ENCODE results near the gene URB1. TPM values are rescaled to one million over a fixed set of nuclear protein-coding genes. Genes with fewer than 3 reads are reported as not detected.

URB1 gene
- total and polyA plus RNA-seq, 2 experiments from 2014 or later: 7.7 to 44.1 TPM

DNA sequence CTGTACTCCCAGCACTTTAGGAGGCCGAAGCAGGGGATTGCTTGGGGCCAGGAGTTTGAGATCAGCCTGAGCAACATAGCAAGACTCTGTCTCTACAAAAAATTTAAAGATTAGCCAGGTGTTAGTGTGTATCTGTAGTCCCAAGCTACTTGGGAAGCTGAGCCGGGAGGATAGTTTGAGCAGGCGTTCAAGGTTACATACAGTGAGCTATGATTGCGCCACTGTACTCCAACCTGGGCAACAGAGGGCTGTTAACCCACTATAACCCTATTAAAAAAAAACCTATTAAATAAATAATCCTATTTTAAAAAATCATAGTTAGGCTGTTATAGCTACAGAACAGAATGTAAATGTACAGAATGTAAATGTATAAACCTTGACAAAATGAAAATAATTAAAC lies 116.1 kb downstream of the URB1 start:
- no peak overlapping the region for H3K27ac ChIP-seq (ENCODE audit: low read depth)
- H3K27me3 ChIP-seq (ENCODE audit: insufficient read depth): no peaks in the 10 kb centered on the region
- H3K79me2 ChIP-seq (replicated peaks; ENCODE audit: insufficient read depth): peaks cover 40% of the 10 kb centered on the region
- Mint-ChIP-seq H3K27ac (no peak overlapping the region), H3K4me3 (no peak overlapping the region), H3K36me3 (ENCODE audit: low read depth) (peaks cover 30% of the 10 kb centered on the region), H3K9me3 (no peaks in the 10 kb centered on the region), H3K4me1 (peaks cover 4% of the 10 kb centered on the region; the same call in 2 of the 3 replicates), H3K27me3 (ENCODE audit: insufficient read depth, low read depth, poor library complexity) (peaks cover 16% of the 10 kb centered on the region)
- no peak overlapping the region for H2AFZ ChIP-seq
- H3K4me1 ChIP-seq (ENCODE audit: insufficient read depth): peaks cover 12% of the 10 kb centered on the region
- H3K4me3 ChIP-seq: no peak overlapping the region
- peaks cover 14% of the 10 kb centered on the region for H4K20me1 ChIP-seq (replicated peaks; ENCODE audit: insufficient read depth)
- no peaks in the 10 kb centered on the region for H3K9me2 ChIP-seq (ENCODE audit: insufficient read depth)
- peaks cover 14% of the 10 kb centered on the region; the same call in 1 of the 2 replicates for H3K36me3 ChIP-seq (ENCODE audit: insufficient read depth)
- no peak overlapping the region for H3K4me2 ChIP-seq
- no peak for ATAC-seq
- TF ChIP-seq, protein P1, sequence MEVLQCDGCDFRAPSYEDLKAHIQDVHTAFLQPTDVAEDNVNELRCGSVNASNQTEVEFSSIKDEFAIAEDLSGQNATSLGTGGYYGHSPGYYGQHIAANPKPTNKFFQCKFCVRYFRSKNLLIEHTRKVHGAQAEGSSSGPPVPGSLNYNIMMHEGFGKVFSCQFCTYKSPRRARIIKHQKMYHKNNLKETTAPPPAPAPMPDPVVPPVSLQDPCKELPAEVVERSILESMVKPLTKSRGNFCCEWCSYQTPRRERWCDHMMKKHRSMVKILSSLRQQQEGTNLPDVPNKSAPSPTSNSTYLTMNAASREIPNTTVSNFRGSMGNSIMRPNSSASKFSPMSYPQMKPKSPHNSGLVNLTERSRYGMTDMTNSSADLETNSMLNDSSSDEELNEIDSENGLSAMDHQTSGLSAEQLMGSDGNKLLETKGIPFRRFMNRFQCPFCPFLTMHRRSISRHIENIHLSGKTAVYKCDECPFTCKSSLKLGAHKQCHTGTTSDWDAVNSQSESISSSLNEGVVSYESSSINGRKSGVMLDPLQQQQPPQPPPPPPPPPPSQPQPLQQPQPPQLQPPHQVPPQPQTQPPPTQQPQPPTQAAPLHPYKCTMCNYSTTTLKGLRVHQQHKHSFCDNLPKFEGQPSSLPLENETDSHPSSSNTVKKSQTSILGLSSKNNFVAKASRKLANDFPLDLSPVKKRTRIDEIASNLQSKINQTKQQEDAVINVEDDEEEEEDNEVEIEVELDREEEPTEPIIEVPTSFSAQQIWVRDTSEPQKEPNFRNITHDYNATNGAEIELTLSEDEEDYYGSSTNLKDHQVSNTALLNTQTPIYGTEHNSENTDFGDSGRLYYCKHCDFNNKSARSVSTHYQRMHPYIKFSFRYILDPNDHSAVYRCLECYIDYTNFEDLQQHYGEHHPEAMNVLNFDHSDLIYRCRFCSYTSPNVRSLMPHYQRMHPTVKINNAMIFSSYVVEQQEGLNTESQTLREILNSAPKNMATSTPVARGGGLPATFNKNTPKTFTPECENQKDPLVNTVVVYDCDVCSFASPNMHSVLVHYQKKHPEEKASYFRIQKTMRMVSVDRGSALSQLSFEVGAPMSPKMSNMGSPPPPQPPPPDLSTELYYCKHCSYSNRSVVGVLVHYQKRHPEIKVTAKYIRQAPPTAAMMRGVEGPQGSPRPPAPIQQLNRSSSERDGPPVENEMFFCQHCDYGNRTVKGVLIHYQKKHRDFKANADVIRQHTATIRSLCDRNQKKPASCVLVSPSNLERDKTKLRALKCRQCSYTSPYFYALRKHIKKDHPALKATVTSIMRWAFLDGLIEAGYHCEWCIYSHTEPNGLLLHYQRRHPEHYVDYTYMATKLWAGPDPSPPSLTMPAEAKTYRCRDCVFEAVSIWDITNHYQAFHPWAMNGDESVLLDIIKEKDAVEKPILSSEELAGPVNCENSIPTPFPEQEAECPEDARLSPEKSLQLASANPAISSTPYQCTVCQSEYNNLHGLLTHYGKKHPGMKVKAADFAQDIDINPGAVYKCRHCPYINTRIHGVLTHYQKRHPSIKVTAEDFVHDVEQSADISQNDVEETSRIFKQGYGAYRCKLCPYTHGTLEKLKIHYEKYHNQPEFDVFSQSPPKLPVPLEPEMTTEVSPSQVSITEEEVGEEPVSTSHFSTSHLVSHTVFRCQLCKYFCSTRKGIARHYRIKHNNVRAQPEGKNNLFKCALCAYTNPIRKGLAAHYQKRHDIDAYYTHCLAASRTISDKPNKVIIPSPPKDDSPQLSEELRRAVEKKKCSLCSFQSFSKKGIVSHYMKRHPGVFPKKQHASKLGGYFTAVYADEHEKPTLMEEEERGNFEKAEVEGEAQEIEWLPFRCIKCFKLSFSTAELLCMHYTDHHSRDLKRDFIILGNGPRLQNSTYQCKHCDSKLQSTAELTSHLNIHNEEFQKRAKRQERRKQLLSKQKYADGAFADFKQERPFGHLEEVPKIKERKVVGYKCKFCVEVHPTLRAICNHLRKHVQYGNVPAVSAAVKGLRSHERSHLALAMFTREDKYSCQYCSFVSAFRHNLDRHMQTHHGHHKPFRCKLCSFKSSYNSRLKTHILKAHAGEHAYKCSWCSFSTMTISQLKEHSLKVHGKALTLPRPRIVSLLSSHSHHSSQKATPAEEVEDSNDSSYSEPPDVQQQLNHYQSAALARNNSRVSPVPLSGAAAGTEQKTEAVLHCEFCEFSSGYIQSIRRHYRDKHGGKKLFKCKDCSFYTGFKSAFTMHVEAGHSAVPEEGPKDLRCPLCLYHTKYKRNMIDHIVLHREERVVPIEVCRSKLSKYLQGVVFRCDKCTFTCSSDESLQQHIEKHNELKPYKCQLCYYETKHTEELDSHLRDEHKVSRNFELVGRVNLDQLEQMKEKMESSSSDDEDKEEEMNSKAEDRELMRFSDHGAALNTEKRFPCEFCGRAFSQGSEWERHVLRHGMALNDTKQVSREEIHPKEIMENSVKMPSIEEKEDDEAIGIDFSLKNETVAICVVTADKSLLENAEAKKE (CRISPR knock-in tag; IDR thresholded peaks at IDR 0.05): no peak
- TF ChIP-seq ZNF114 (CRISPR knock-in tag; IDR thresholded peaks at IDR 0.05) (no peak), STAT1 (IDR thresholded peaks at IDR 0.05; ENCODE audit: unreplicated experiment) (no peak)
- no peaks in the 10 kb centered on the region for H3F3A ChIP-seq (replicated peaks; ENCODE audit: low read depth)
- DNase-seq (ENCODE audit: low spot score): no peak

DNA sequence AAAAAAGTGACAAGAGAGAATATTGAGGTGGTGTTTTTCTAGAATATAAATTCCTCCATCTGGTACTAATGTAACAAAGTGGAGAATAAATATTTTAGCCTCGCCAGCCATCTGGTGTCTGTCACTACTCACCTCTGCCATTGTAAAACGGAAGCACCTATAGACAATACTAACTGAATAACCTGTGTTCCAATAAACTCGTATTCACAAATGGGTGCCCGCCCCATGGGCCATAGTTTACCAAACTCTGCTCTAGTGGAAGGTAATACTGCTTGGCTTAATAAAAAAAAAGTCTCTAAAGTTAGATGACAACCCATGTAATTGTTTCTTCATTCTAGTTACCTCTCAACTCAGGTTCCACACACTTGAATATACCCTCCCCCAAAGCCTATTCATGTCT lies 122.1 kb downstream of the URB1 start:
- Histone ChIP-seq H3F3A (replicated peaks; ENCODE audit: low read depth) (no peaks in the 10 kb centered on the region), H4K20me1 (replicated peaks; ENCODE audit: insufficient read depth) (peaks cover 21% of the 10 kb centered on the region), H3K79me2 (replicated peaks; ENCODE audit: insufficient read depth) (peaks cover 19% of the 10 kb centered on the region), H3K4me1 (ENCODE audit: insufficient read depth) (no peaks in the 10 kb centered on the region), H3K4me2 (no peak overlapping the region), H2AFZ (no peak overlapping the region), H3K27ac (ENCODE audit: low read depth) (no peak overlapping the region), H3K4me3 (no peak overlapping the region), H3K9me2 (ENCODE audit: insufficient read depth) (no peaks in the 10 kb centered on the region), H3K27me3 (ENCODE audit: insufficient read depth) (no peaks in the 10 kb centered on the region), H3K36me3 (ENCODE audit: insufficient read depth) (peaks cover 34% of the 10 kb centered on the region)
- Mint-ChIP-seq H3K4me3 (no peak overlapping the region), H3K9me3 (no peaks in the 10 kb centered on the region), H3K4me1 (no peaks in the 10 kb centered on the region), H3K27ac (no peak overlapping the region), H3K27me3 (ENCODE audit: insufficient read depth, low read depth, poor library complexity) (peaks cover under 1% of the 10 kb centered on the region), H3K36me3 (ENCODE audit: low read depth) (peaks cover 71% of the 10 kb centered on the region)
- DNase-seq (ENCODE audit: low spot score): no peak
- no peak for ATAC-seq
- no peak for TF ChIP-seq ZNF331 (CRISPR knock-in tag; IDR thresholded peaks at IDR 0.05; ENCODE audit: low read depth)
- no peak for TF ChIP-seq NANOG (IDR thresholded peaks at IDR 0.05; ENCODE audit: borderline replicate concordance)
- no peak for TF ChIP-seq EZH2 (IDR thresholded peaks at IDR 0.05; ENCODE audit: low read depth, unreplicated experiment)
- TF ChIP-seq EZH2phosphoT487 (IDR thresholded peaks at IDR 0.05; ENCODE audit: unreplicated experiment): no peak
- TF ChIP-seq, protein P2, sequence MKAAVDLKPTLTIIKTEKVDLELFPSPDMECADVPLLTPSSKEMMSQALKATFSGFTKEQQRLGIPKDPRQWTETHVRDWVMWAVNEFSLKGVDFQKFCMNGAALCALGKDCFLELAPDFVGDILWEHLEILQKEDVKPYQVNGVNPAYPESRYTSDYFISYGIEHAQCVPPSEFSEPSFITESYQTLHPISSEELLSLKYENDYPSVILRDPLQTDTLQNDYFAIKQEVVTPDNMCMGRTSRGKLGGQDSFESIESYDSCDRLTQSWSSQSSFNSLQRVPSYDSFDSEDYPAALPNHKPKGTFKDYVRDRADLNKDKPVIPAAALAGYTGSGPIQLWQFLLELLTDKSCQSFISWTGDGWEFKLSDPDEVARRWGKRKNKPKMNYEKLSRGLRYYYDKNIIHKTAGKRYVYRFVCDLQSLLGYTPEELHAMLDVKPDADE (IDR thresholded peaks at IDR 0.05): no peak
- TF ChIP-seq CTCF (conservative IDR thresholded peaks at IDR 0.05; ENCODE audit: low read depth in 2 of 2): no peak
- TF ChIP-seq ZNF114 (CRISPR knock-in tag; IDR thresholded peaks at IDR 0.05): no peak
- TF ChIP-seq STAT1 (IDR thresholded peaks at IDR 0.05; ENCODE audit: unreplicated experiment): no peak
- TF ChIP-seq POLR2AphosphoS5 (IDR thresholded peaks at IDR 0.05; ENCODE audit: low read depth): no peak
